GM19467 (cell line): ENCODE results near the gene TENT5C.
A peak's percentile ranks its signal among the peaks of the same experiment; 100 is the strongest.

Source experiments
- ATAC-seq: cut with Tn5 transposase; IDR thresholded peaks from one replicate; pipeline ENCODE4 v1.9.1; 2021; ENCODE audit warnings: mild to moderate bottlenecking, moderate library complexity; ENCODE audit not compliant: unreplicated experiment

TENT5C gene

GRCh38 chr1:117671781-117672501, 66.1 kb downstream of the TENT5C start:
- no peak for ATAC-seq

GRCh38 chr1:117672756-117673155, 66.9 kb downstream of the TENT5C start:
- ATAC-seq: no peak

GRCh38 chr1:117673405-117673804, 67.6 kb downstream of the TENT5C start:
- ATAC-seq: no peak

GRCh38 chr1:117674521-117675400, 68.9 kb downstream of the TENT5C start:
- peak; percentile 66 for ATAC-seq

- no peak for ATAC-seq
Measured at GRCh38 chr1:117675907-117676430, 70.1 kb downstream of the TENT5C start.

GRCh38 chr1:117676615-117677130, 70.8 kb downstream of the TENT5C start:
- no peak for ATAC-seq
